ENCODE measurements around the gene RIN3. TPM values are rescaled to one million over a fixed set of nuclear protein-coding genes. Genes with fewer than 3 reads are reported as not detected.

Gene RIN3
- total and polyA plus RNA-seq, 2 of the 4 experiments (the other 2 are of a cell fraction) = 2.5 to 11.1 TPM

DNA sequence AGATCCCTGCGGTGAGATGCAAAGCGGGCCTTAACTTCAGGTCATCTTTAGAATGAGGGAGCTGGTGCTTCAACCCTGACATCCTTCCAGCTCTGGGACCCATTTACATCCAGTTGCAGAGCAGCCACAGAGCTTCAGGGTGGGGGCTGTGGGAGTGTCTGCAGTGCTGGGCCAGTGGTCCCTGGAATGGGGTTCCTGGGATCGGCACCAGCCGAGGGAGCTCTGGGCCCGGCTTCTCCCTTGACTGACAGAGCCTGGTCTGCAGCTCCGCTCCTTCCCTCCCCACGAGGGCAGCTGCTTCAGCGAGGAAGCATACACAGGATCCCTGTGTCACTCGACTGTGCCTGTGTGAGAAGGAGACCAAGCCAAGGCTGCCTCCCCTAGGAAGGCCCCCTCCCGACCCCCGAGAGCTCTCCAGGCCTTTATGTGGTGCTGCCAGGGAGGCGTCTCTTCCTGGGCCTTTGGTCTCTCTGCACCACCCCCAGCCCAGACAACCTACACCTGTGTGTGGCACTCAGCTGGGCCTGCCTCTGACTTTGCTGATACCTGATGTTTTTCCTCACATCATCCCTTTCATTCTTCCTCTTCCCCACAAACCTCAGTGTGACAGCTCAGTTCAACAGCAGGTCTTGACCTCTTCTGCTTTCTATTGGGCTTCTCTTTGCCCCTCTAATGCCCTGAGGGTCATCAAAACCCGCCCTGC is 48.1 kb upstream of the RIN3 start:
- 49% methylated on average over 4 of the region's 13 CpGs; no CpG with 5 or more reads in 1 of the 2 experiments for WGBS, 2 experiments (ENCODE audit: extremely low coverage in 2 of 2, insufficient read length in 1 of 2)
- ATAC-seq (ENCODE audit: low read depth) = no peak
- no peak overlapping the region for H4K8ac ChIP-seq (ENCODE audit: low read depth in 2 of 2, low read length in 2 of 2)

More for the DNA sequence above, 48.1 kb upstream of the RIN3 start:
- no peak for DNase-seq
- H4K20me1 ChIP-seq (ENCODE audit: insufficient read depth, low read length) = no peaks in the 10 kb centered on the region
- H4K91ac ChIP-seq (ENCODE audit: insufficient read depth, low read depth, low read length) = no peak overlapping the region
- CTCF ChIA-PET = no interaction called here
- H2BK120ac ChIP-seq (ENCODE audit: low read depth, low read length) = no peak overlapping the region
- no peak overlapping the region for H3K18ac ChIP-seq (ENCODE audit: low read depth, low read length)
- peaks cover 2% of the 10 kb centered on the region; the same call in 1 of the 2 replicates for H3K9me3 ChIP-seq (ENCODE audit: control insufficient read depth, insufficient read depth, low read length)
- H3K79me1 ChIP-seq (ENCODE audit: low read depth in 1 of 2, low read length in 2 of 2) = no peaks in the 10 kb centered on the region
- no peak overlapping the region for H3K27ac ChIP-seq (ENCODE audit: insufficient read depth, low read length)
- H3K9me1 ChIP-seq (ENCODE audit: insufficient read depth, low read length) = peaks cover 15% of the 10 kb centered on the region
- H3K4me2 ChIP-seq (ENCODE audit: low read depth, low read length) = no peak overlapping the region
- POLR2A ChIA-PET (ENCODE audit: unreplicated experiment) = no interaction called here
- no peak overlapping the region for H3K56ac ChIP-seq (ENCODE audit: extremely low read depth, insufficient read depth, low read length)
- intact Hi-C loops (cut with micrococcal nuclease) = no loop called here
- no peak overlapping the region for H3K4me3 ChIP-seq (ENCODE audit: insufficient read depth, low read depth, low read length)
- dilution Hi-C loops (cut with HindIII; ENCODE audit: low sequenced_read_pairs, unreplicated experiment) = no loop called here
- no peak overlapping the region for H2BK20ac ChIP-seq (ENCODE audit: low read depth, low read length)
- no peaks in the 10 kb centered on the region for H3K36me3 ChIP-seq (ENCODE audit: control insufficient read depth, insufficient read depth, low read length)
- H2AK5ac ChIP-seq (ENCODE audit: low read depth, low read length) = no peak overlapping the region
- TF ChIP-seq MAZ (IDR thresholded peaks at IDR 0.05; ENCODE audit: borderline replicate concordance, low read depth, low read length) = no peak
- TF ChIP-seq, protein P1, sequence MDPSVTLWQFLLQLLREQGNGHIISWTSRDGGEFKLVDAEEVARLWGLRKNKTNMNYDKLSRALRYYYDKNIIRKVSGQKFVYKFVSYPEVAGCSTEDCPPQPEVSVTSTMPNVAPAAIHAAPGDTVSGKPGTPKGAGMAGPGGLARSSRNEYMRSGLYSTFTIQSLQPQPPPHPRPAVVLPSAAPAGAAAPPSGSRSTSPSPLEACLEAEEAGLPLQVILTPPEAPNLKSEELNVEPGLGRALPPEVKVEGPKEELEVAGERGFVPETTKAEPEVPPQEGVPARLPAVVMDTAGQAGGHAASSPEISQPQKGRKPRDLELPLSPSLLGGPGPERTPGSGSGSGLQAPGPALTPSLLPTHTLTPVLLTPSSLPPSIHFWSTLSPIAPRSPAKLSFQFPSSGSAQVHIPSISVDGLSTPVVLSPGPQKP (IDR thresholded peaks at IDR 0.05; ENCODE audit: borderline replicate concordance, low read depth, low read length) = no peak
- no peak for TF ChIP-seq CEBPB (IDR thresholded peaks at IDR 0.05; ENCODE audit: low read depth, low read length)
- no peak for TF ChIP-seq FOS (IDR thresholded peaks at IDR 0.05; ENCODE audit: low read depth, low read length)
- TF ChIP-seq MAFK (IDR thresholded peaks at IDR 0.05; ENCODE audit: low read depth, low read length) = no peak
- TF ChIP-seq POLR2A (IDR thresholded peaks at IDR 0.05; ENCODE audit: low read depth, low read length) = no peak
- no peak for TF ChIP-seq CHD1 (IDR thresholded peaks at IDR 0.05; ENCODE audit: low read depth, low read length)
- TF ChIP-seq NFE2L2 (IDR thresholded peaks at IDR 0.05; ENCODE audit: low read depth, low read length) = no peak
- TF ChIP-seq MXI1 (IDR thresholded peaks at IDR 0.05; ENCODE audit: borderline replicate concordance, low read depth, low read length) = no peak
- TF ChIP-seq, protein P2, sequence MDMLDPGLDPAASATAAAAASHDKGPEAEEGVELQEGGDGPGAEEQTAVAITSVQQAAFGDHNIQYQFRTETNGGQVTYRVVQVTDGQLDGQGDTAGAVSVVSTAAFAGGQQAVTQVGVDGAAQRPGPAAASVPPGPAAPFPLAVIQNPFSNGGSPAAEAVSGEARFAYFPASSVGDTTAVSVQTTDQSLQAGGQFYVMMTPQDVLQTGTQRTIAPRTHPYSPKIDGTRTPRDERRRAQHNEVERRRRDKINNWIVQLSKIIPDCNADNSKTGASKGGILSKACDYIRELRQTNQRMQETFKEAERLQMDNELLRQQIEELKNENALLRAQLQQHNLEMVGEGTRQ (IDR thresholded peaks at IDR 0.05; ENCODE audit: low read depth, low read length) = no peak
- no peak overlapping the region for H3K4ac ChIP-seq (ENCODE audit: low read depth, low read length)
- peaks cover 6% of the 10 kb centered on the region for H3K4me1 ChIP-seq (ENCODE audit: control insufficient read depth, insufficient read depth, low read length)
- in situ Hi-C loops (cut with MboI; ENCODE audit: low sequenced_read_pairs) = no loop called here
- H2AFZ ChIP-seq (replicated peaks; ENCODE audit: low read length, poor library complexity) = no peak overlapping the region
- H2BK15ac ChIP-seq (ENCODE audit: low read depth, low read length) = no peak overlapping the region
- no peak overlapping the region for H3K9ac ChIP-seq (ENCODE audit: low read depth, low read length)
- H3K27me3 ChIP-seq (ENCODE audit: control insufficient read depth, insufficient read depth, low read length) = no peaks in the 10 kb centered on the region
- H4K5ac ChIP-seq (ENCODE audit: low read depth, low read length) = no peak overlapping the region
- H3K23ac ChIP-seq (ENCODE audit: low read depth, low read length) = no peak overlapping the region
- BruUV-seq (replicated peaks) = no TSS peak
- no peak overlapping the region for H2AK9ac ChIP-seq (replicated peaks; ENCODE audit: low read depth, low read length, poor library complexity)
- H3K14ac ChIP-seq (replicated peaks; ENCODE audit: low read depth, low read length) = no peak overlapping the region
- H2BK5ac ChIP-seq (ENCODE audit: low read depth, low read length, poor library complexity, severe bottlenecking) = no peak overlapping the region
